Transverse colon (tissue), 4 donors: ENCODE measurements around the gene TMIGD1. TPM values are rescaled to one million over a fixed set of nuclear protein-coding genes. Genes with fewer than 3 reads are reported as not detected.

Source experiments
- DNase-seq: peaks from one replicate; pipeline ENCODE4 v3.0.0-alpha.2; 2019
- H3K27ac ChIP-seq, 4 donors: fragments of 200-600 bp; sonication (generic); 2 replicates each; pipeline ENCODE4 v1.5.1; 2016 to 2018; ENCODE audit warnings: inconsistent platforms in 4 of 4
- H3K27me3 ChIP-seq: fragments of 200-600 bp; sonication (generic); 2 replicates; pipeline ENCODE4 v1.5.1; 2017; ENCODE audit warnings: inconsistent platforms
- H3K36me3 ChIP-seq, 4 donors: fragments of 200-600 bp; sonication (generic); 2 replicates each; pipeline ENCODE4 v1.5.1; 2017 to 2019; ENCODE audit warnings: inconsistent platforms in 4 of 4
- H3K4me1 ChIP-seq, 4 donors: fragments of 200-600 bp; sonication (generic); 2 replicates each; pipeline ENCODE4 v1.5.1; 2017 to 2020; ENCODE audit warnings: inconsistent platforms in 4 of 4
- H3K4me3 ChIP-seq, 4 donors: fragments of 200-600 bp; sonication (generic); 1 replicate in 1 of 4; 2 replicates in 3 of 4; pipeline versions ENCODE4 v1.5.1 to v1.6.1; 2017 to 2019; ENCODE audit warnings: inconsistent platforms in 4 of 4
- H3K9me3 ChIP-seq, 2 donors: fragments of 200-600 bp; sonication (generic); 2 replicates each; pipeline ENCODE4 v1.5.1; 2017 to 2019; ENCODE audit warnings: inconsistent platforms in 2 of 2
- EP300 ChIP-seq: sonication (generic); formaldehyde crosslinking; IDR thresholded peaks from one replicate; pipeline ENCODE4 v1.6.1; 2017; ENCODE audit warnings: antibody characterized with exemption, low read depth
- POLR2A ChIP-seq: fragments of 450-650 bp; IDR thresholded peaks from one replicate; pipeline ENCODE4 v1.6.1; 2016; ENCODE audit warnings: antibody characterized with exemption, mild to moderate bottlenecking, moderate library complexity
- POLR2AphosphoS5 ChIP-seq, 3 donors: sonication (generic); formaldehyde crosslinking; IDR thresholded peaks; one replicate each; pipeline ENCODE4 v1.6.1; 2016; ENCODE audit warnings: antibody characterized with exemption in 3 of 3
- WGBS, 2 donors: methylation state at CpG; one replicate each; pipeline ENCODE4 v1.1.5; 2018; ENCODE audit warnings: low coverage in 1 of 2; 5-methylcytosine and 5-hydroxymethylcytosine counted together
- in situ Hi-C, 4 donors: fragments of 200-750 bp; cut with MboI; loops; one replicate each; pipeline versions ENCODE4 v1.15.0 to v1.15.1; 2017; ENCODE audit warnings: low sequenced_read_pairs in 3 of 4, low pct_ligation_motif_present in 1 of 4, low pct_unique_long_range_greater_than_20kb in 1 of 4
- intact Hi-C: fragments of 100-400 bp; cut with DNase I; formaldehyde crosslinking; loops from one replicate; pipeline ENCODE4 v1.15.1; 2023; ENCODE audit warnings: low total_unique reads
- total RNA-seq, 4 donors: library from RNA; depleted of rRNA; stranded (reverse); fragments of >200 nt; gene quantifications; one replicate each; pipeline ENCODE4 v1.1.0, GENCODE V29; 2016
- TF ChIP-seq, protein P1 (sequence below), 5 experiments: fragments of 200-600 bp in 3 of 5; fragments of 450-650 bp in 2 of 5; sonication (generic) in 3 of 5; IDR thresholded peaks; 1 replicate in 2 of 5; 2 replicates in 3 of 5; pipeline ENCODE4 v1.5.1; 2016 to 2017; ENCODE audit warnings: antibody characterized with exemption in 5 of 5, inconsistent platforms in 3 of 5, mild to moderate bottlenecking in 2 of 5, moderate library complexity in 1 of 5

Gene TMIGD1
- total RNA-seq, 4 donors from 2014 or later: 0.80 to 488 (median 131) TPM

DNA sequence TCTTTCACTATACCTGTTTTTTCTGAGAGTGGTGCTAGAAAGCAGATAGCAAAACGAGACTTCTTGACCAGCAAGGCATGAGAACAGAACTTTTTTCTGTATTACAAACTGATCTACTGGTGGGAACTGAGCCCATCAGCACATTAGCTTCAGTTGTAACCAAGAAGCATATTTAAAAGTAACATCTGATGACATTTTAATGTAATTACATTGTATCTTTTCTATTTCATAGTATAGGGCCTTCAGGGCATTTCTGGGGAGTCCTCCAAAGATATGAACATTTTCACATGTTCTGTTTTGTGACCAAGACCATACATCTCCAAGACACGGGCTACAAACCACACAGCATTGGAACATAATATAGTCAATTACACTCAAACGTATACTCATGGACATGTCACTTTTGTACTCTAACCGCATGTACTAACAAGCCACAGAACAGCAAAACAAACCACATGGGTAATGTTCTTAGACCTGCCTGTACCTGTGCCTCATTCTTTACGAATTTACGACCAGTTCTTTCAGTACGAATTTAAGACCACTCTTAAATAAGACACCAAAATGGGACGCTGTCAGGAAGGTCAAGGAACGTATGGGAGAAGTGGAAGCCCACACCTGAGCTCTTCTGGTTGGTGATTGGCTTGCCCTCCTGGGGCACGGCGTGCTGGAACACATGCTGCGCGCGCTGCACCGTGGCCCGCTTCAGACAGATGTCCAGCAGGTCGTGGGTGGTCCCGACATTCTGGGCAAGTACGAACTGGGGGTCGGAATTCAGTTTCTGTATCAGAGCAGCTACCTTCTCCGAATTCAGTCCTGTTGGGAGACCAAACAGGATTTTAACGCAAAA, 42.9 kb downstream of the TMIGD1 start:
- H3K27me3 ChIP-seq: no peaks in the 10 kb centered on the region
- peak overlapping the region; percentile 76 to 83 (median 82) for H3K27ac ChIP-seq
- peaks cover 0 to 21% (median 13%) of the 10 kb centered on the region in 4 donors for H3K36me3 ChIP-seq
- intact Hi-C loops: no loop called here
- peak overlapping the region; percentile 87 to 99 (median 94) for H3K4me3 ChIP-seq
- in situ Hi-C loops: no loop called here
- TF ChIP-seq POLR2A: no peak
- TF ChIP-seq, protein P1, sequence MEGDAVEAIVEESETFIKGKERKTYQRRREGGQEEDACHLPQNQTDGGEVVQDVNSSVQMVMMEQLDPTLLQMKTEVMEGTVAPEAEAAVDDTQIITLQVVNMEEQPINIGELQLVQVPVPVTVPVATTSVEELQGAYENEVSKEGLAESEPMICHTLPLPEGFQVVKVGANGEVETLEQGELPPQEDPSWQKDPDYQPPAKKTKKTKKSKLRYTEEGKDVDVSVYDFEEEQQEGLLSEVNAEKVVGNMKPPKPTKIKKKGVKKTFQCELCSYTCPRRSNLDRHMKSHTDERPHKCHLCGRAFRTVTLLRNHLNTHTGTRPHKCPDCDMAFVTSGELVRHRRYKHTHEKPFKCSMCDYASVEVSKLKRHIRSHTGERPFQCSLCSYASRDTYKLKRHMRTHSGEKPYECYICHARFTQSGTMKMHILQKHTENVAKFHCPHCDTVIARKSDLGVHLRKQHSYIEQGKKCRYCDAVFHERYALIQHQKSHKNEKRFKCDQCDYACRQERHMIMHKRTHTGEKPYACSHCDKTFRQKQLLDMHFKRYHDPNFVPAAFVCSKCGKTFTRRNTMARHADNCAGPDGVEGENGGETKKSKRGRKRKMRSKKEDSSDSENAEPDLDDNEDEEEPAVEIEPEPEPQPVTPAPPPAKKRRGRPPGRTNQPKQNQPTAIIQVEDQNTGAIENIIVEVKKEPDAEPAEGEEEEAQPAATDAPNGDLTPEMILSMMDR (IDR thresholded peaks at IDR 0.05): no peak
- TF ChIP-seq EP300: no peak
- TF ChIP-seq POLR2AphosphoS5 (IDR thresholded peaks at IDR 0.05): no peak
- WGBS, 2 donors: 3 to 9% methylated on average over 7 to 21 of the region's 22 CpGs
- H3K4me1 ChIP-seq: peaks cover 9 to 13% (median 10%) of the 10 kb centered on the region in 4 donors
- DNase-seq: peak; percentile 58
- no peaks in the 10 kb centered on the region for H3K9me3 ChIP-seq

DNA sequence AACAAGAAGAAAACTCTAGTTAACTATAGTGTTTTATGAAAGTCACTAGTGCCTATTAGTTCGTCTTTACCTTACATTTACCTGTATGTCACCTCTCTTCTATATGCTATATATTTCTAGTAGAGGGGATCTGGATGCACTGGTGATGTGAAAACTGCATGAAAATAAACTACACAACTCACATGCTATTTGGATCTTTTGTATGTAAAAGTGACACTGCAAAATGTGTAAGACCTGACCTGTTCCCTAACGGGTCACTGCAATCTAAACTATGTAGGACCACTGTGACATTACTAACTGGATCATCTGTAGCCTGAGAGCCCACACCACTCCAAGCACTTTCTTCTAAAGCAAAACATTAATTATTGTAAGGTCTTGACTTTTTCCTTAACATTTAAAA, 43.8 kb downstream of the TMIGD1 start:
- in situ Hi-C loops (no loop called here), intact Hi-C loops (no loop called here)
- Histone ChIP-seq H3K36me3 (peaks cover 0 to 29% (median 16%) of the 10 kb centered on the region in 4 donors), H3K27me3 (no peaks in the 10 kb centered on the region), H3K27ac (no peak overlapping the region), H3K4me3 (no peak overlapping the region), H3K4me1 (peaks cover 9 to 13% (median 10%) of the 10 kb centered on the region in 4 donors), H3K9me3 (no peaks in the 10 kb centered on the region)
- TF ChIP-seq, protein P1 (IDR thresholded peaks at IDR 0.05): no peak
- no peak for TF ChIP-seq POLR2A
- WGBS, 2 donors: 89 to 93% methylated on average over 2 of the region's 2 CpGs
- DNase-seq: no peak

GRCh38 chr17:30279156-30279555, 54.7 kb downstream of the TMIGD1 start:
- DNase-seq: no peak
- Histone ChIP-seq H3K27ac (no peak overlapping the region), H3K36me3 (peaks cover 0 to 30% (median 8%) of the 10 kb centered on the region in 4 donors), H3K9me3 (no peaks in the 10 kb centered on the region), H3K4me1 (no peaks in the 10 kb centered on the region), H3K27me3 (no peaks in the 10 kb centered on the region), H3K4me3 (no peak overlapping the region)
- intact Hi-C loops (no loop called here), in situ Hi-C loops (no loop called here)
- no peak for TF ChIP-seq EP300

- peaks cover 0 to 35% (median 13%) of the 10 kb centered on the region in 4 donors for H3K36me3 ChIP-seq
- no peaks in the 10 kb centered on the region for H3K27me3 ChIP-seq
- no peak overlapping the region for H3K4me3 ChIP-seq
- TF ChIP-seq, protein P1 (IDR thresholded peaks at IDR 0.05): peak in 1 of 5 experiments; percentile 11
- no peak for TF ChIP-seq POLR2A
- H3K27ac ChIP-seq: no peak overlapping the region
- intact Hi-C loops (no loop called here), in situ Hi-C loops (no loop called here)
- no peaks in the 10 kb centered on the region for H3K4me1 ChIP-seq
- H3K9me3 ChIP-seq: no peaks in the 10 kb centered on the region
- DNase-seq: no peak
Observed at GRCh38 chr17:30278032-30278431, 55.8 kb downstream of the TMIGD1 start.

DNA sequence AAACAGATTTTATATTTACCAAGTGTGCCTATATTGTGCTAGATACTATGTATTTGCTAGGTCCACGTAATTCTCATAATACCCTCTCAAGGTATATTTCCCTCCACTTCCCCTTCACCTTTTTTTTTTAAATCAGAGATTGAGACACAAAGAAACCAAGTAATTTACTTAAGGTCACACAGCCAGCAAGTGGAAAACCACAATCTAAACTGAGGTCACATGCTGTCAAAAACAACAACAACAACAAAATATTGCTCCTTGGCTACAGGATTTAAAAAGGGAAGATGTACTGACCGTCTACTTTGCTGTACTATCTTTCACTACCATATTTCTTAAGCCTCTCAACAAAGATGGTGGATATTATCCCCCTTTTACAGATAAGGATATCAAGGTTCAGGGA, 57.9 kb downstream of the TMIGD1 start:
- Histone ChIP-seq H3K36me3 (peaks cover 0 to 53% (median 21%) of the 10 kb centered on the region in 4 donors), H3K4me3 (no peak overlapping the region), H3K27me3 (no peaks in the 10 kb centered on the region), H3K4me1 (no peaks in the 10 kb centered on the region), H3K9me3 (no peaks in the 10 kb centered on the region), H3K27ac (no peak overlapping the region)
- in situ Hi-C loops (no loop called here), intact Hi-C loops (no loop called here)
- 74 to 89% methylated on average over 2 of the region's 2 CpGs for WGBS, 2 donors
- TF ChIP-seq, protein P1 (IDR thresholded peaks at IDR 0.05): no peak
- TF ChIP-seq POLR2A (no peak), EP300 (no peak), POLR2AphosphoS5 (IDR thresholded peaks at IDR 0.05) (no peak)
- no peak for DNase-seq
